ENCODE data around the gene DZIP1L.

GRCh38 chr3:138047596-138048158 is 67.7 kb downstream of the DZIP1L start:
- TF ChIP-seq POLR2A (IDR thresholded peaks at IDR 0.05; ENCODE audit: low read depth, low read length) (no peak), POLR2AphosphoS5 (IDR thresholded peaks at IDR 0.05; ENCODE audit: low read depth, low read length) (no peak), TAF1 (IDR thresholded peaks at IDR 0.05; ENCODE audit: borderline replicate concordance, low read depth, low read length) (no peak)

Measured in GM12892 (cell line).